ENCODE data around the gene TNIK. TPM values are rescaled to one million over a fixed set of nuclear protein-coding genes. Genes with fewer than 3 reads are reported as not detected.

Gene TNIK
- total RNA-seq, 6 experiments from 2014 or later, result 10.6 to 17.2 (median 11.8) TPM

GRCh38 chr3:171190668-171191067, 269.5 kb downstream of the TNIK start:
- no peaks in the 10 kb centered on the region for H3K9me3 Mint-ChIP-seq
- peak; percentile 36 for DNase-seq
- no peak for TF ChIP-seq CTCF (IDR thresholded peaks at IDR 0.05)
- H3K27me3 Mint-ChIP-seq (ENCODE audit: insufficient read depth), result peaks cover 2% of the 10 kb centered on the region; the same call in 1 of the 2 replicates
- H3K4me3 Mint-ChIP-seq, result no peak overlapping the region
- peaks cover 4% of the 10 kb centered on the region; the same call in 1 of the 2 replicates for H3K36me3 Mint-ChIP-seq (ENCODE audit: low read depth)
- H3K4me1 Mint-ChIP-seq (ENCODE audit: low read depth), result peaks cover 60% of the 10 kb centered on the region
- H3K27ac Mint-ChIP-seq, result no peak overlapping the region

GRCh38 chr3:171189394-171190080, 270.7 kb downstream of the TNIK start:
- H3K27ac Mint-ChIP-seq, result no peak overlapping the region
- peaks cover 59% of the 10 kb centered on the region for H3K4me1 Mint-ChIP-seq (ENCODE audit: low read depth)
- no peaks in the 10 kb centered on the region for H3K9me3 Mint-ChIP-seq
- peaks cover 4% of the 10 kb centered on the region; the same call in 1 of the 2 replicates for H3K36me3 Mint-ChIP-seq (ENCODE audit: low read depth)
- H3K4me3 Mint-ChIP-seq, result no peak overlapping the region
- no peak for DNase-seq
- peaks cover 2% of the 10 kb centered on the region; the same call in 1 of the 2 replicates for H3K27me3 Mint-ChIP-seq (ENCODE audit: insufficient read depth)
- no peak for TF ChIP-seq CTCF (IDR thresholded peaks at IDR 0.05)

- Mint-ChIP-seq H3K4me3 (no peak overlapping the region), H3K4me1 (ENCODE audit: low read depth) (peaks cover 48% of the 10 kb centered on the region), H3K9me3 (no peaks in the 10 kb centered on the region), H3K27me3 (ENCODE audit: insufficient read depth) (no peaks in the 10 kb centered on the region), H3K36me3 (ENCODE audit: low read depth) (peaks cover 4% of the 10 kb centered on the region; the same call in 1 of the 2 replicates), H3K27ac (no peak overlapping the region)
- TF ChIP-seq CTCF (IDR thresholded peaks at IDR 0.05), result peak; percentile 85
- no peak for DNase-seq
Observed at GRCh38 chr3:171187706-171188290, 272.4 kb downstream of the TNIK start.

GRCh38 chr3:171186817-171187500, 273.2 kb downstream of the TNIK start:
- no peak for TF ChIP-seq CTCF (IDR thresholded peaks at IDR 0.05)
- H3K4me3 Mint-ChIP-seq, result no peak overlapping the region

GRCh38 chr3:171186383-171186782, 273.8 kb downstream of the TNIK start:
- Mint-ChIP-seq H3K4me1 (ENCODE audit: low read depth) (peaks cover 48% of the 10 kb centered on the region), H3K4me3 (no peak overlapping the region), H3K36me3 (ENCODE audit: low read depth) (peaks cover 5% of the 10 kb centered on the region; the same call in 1 of the 2 replicates), H3K27me3 (ENCODE audit: insufficient read depth) (no peaks in the 10 kb centered on the region), H3K9me3 (no peaks in the 10 kb centered on the region), H3K27ac (no peak overlapping the region)
- no peak for DNase-seq
- TF ChIP-seq CTCF (IDR thresholded peaks at IDR 0.05), result no peak

More at GRCh38 chr3:171186817-171187500, 273.2 kb downstream of the TNIK start:
- Mint-ChIP-seq H3K36me3 (ENCODE audit: low read depth) (peaks cover 4% of the 10 kb centered on the region; the same call in 1 of the 2 replicates), H3K27ac (no peak overlapping the region), H3K4me1 (ENCODE audit: low read depth) (peaks cover 48% of the 10 kb centered on the region), H3K27me3 (ENCODE audit: insufficient read depth) (no peaks in the 10 kb centered on the region), H3K9me3 (no peaks in the 10 kb centered on the region)
- no peak for DNase-seq

Measured in HFFc6 (cell line).